Measurements from ENCODE around the gene HLA-A. TPM values are rescaled to one million over a fixed set of nuclear protein-coding genes. Genes with fewer than 3 reads are reported as not detected.

The HLA-A gene
- total and polyA plus RNA-seq, 9 of the 15 experiments (the other 6 are each of a cell fraction or from before 2014, with no cell fraction given): 0.46 to 3.3 TPM; not detected in 7

DNA sequence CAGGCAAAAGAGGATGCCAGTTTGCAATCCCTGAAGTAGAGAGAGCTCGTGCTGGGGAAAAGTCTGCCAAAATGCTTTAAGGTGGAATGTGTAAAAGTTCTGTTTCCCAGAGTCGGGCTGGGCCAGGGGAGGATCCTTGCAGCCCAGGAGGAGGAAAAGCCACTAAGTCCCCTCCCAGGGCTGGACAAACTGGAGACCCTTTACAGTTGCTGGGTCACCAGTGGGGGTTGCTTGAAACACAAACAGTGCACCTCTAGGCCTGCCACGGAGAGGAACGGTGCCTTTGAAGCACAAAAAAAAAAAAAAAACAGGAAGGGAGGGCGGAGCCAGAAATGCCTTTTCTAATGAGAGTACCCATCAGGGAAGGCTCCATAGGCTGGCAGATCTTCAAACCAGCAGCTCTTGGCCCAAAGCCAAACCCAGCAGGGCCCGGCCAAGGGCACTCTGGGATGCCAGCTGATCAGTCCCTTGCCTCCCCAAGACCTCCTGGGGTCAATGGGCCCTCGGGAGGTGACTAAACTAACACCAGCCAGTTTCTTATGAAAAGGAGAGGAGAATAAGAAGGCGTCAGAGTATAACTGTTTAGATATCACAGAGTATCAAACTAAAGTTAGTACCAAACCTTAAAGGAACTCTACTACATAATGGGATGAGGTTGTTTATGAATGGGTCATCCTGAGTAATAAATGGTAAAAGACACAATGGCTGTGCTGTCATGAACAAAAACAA is 23.7 kb downstream of the HLA-A start (continued):
- TF ChIP-seq EP300 (IDR thresholded peaks at IDR 0.05; ENCODE audit: low read length) (peak; percentile 28; the same call in 1 of the 2 replicates), TAF1 (IDR thresholded peaks at IDR 0.05; ENCODE audit: control insufficient read depth, extremely low read depth, insufficient read depth, low read length, severe bottlenecking) (peak; percentile 53), ZFX (CRISPR knock-in tag; IDR thresholded peaks at IDR 0.05) (peak; percentile 55), CSDE1 (IDR thresholded peaks at IDR 0.05) (no peak), TCF7 (IDR thresholded peaks at IDR 0.05; ENCODE audit: borderline replicate concordance) (peak; percentile 71), DACH1 (IDR thresholded peaks at IDR 0.05; ENCODE audit: partially characterized antibody) (peak; percentile 34), TAF7 (tag; IDR thresholded peaks at IDR 0.05) (no peak), ARNT (IDR thresholded peaks at IDR 0.05) (0 out of 4 replicates have a peak, but pooled peaks of 1 of the 2 experiments have one; percentile 25), ZNF695 (CRISPR knock-in tag; IDR thresholded peaks at IDR 0.05) (no peak), SRSF7 (optimal IDR thresholded peaks at IDR 0.05; ENCODE audit: low read depth, low read length) (no peak), RBFOX2 (IDR thresholded peaks at IDR 0.05; ENCODE audit: low read depth, low read length) (peak; percentile 55; the same call in 1 of the 2 replicates), TCF7L2 (IDR thresholded peaks at IDR 0.05; ENCODE audit: low read depth, low read length) (peak; percentile 65; the same call in 1 of the 2 replicates), SMAD1 (IDR thresholded peaks at IDR 0.05; ENCODE audit: low read depth, low read length, partially characterized antibody) (peak; percentile 51), EZH2 (IDR thresholded peaks at IDR 0.05; ENCODE audit: borderline replicate concordance, low read depth, low read length) (no peak), SETDB1 (IDR thresholded peaks at IDR 0.05; ENCODE audit: low read length) (no peak), GTF2E2 (tag; IDR thresholded peaks at IDR 0.05) (no peak), KAT2B (IDR thresholded peaks at IDR 0.05; ENCODE audit: low read depth, low read length) (no peak), ZNF224 (CRISPR knock-in tag; IDR thresholded peaks at IDR 0.05) (no peak), KDM4B (IDR thresholded peaks at IDR 0.05; ENCODE audit: borderline replicate concordance in 2 of 2, low read depth in 1 of 2) (no peak)
- TF ChIP-seq, protein P1, sequence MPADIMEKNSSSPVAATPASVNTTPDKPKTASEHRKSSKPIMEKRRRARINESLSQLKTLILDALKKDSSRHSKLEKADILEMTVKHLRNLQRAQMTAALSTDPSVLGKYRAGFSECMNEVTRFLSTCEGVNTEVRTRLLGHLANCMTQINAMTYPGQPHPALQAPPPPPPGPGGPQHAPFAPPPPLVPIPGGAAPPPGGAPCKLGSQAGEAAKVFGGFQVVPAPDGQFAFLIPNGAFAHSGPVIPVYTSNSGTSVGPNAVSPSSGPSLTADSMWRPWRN (IDR thresholded peaks at IDR 0.05; ENCODE audit: low read depth): no peak
- TF ChIP-seq, protein P2, sequence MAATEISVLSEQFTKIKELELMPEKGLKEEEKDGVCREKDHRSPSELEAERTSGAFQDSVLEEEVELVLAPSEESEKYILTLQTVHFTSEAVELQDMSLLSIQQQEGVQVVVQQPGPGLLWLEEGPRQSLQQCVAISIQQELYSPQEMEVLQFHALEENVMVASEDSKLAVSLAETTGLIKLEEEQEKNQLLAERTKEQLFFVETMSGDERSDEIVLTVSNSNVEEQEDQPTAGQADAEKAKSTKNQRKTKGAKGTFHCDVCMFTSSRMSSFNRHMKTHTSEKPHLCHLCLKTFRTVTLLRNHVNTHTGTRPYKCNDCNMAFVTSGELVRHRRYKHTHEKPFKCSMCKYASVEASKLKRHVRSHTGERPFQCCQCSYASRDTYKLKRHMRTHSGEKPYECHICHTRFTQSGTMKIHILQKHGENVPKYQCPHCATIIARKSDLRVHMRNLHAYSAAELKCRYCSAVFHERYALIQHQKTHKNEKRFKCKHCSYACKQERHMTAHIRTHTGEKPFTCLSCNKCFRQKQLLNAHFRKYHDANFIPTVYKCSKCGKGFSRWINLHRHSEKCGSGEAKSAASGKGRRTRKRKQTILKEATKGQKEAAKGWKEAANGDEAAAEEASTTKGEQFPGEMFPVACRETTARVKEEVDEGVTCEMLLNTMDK (IDR thresholded peaks at IDR 0.05; ENCODE audit: borderline replicate concordance, insufficient read depth, low read depth, low read length, poor library complexity, severe bottlenecking): no peak
- TF ChIP-seq, protein P3, sequence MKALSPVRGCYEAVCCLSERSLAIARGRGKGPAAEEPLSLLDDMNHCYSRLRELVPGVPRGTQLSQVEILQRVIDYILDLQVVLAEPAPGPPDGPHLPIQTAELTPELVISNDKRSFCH (CRISPR knock-in tag; IDR thresholded peaks at IDR 0.05): no peak
- TF ChIP-seq, protein P3 (tag; IDR thresholded peaks at IDR 0.05): 0 out of 2 replicates have a peak, but pooled peaks have one; percentile 35
- TF ChIP-seq, protein P4, sequence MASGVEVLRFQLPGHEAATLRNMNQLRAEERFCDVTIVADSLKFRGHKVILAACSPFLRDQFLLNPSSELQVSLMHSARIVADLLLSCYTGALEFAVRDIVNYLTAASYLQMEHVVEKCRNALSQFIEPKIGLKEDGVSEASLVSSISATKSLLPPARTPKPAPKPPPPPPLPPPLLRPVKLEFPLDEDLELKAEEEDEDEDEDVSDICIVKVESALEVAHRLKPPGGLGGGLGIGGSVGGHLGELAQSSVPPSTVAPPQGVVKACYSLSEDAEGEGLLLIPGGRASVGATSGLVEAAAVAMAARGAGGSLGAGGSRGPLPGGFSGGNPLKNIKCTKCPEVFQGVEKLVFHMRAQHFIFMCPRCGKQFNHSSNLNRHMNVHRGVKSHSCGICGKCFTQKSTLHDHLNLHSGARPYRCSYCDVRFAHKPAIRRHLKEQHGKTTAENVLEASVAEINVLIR (CRISPR knock-in tag; IDR thresholded peaks at IDR 0.05): no peak
